Measurements from ENCODE around the gene ZNF579.

The ZNF579 gene

DNA sequence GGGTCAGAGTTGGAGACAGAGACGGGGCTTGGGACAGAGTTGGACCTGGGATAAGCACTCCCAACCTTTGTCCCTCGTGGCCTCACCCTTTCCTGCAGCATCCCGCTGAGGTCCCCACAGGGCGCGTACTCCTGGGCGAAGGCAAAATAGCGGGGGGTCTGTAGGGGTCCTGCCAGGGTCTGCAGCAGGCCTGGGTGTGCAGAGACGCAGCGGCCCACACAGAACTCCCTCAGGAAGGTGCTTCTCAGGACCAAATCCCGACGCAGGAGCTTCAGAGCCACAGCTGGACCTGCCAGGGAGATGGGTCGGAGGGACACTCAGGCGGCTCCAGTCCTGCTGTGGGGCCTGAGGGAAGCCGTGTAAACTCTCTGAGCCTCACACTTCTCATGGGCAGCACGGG is 36.6 kb downstream of the ZNF579 start:
- Histone ChIP-seq H3F3A (ENCODE audit: control insufficient read depth, insufficient read depth) (no peaks in the 10 kb centered on the region), H3K4me2 (ENCODE audit: low read length) (no peak overlapping the region), H3K27me3 (ENCODE audit: control insufficient read depth, low read length) (no peaks in the 10 kb centered on the region), H3K36me3 (ENCODE audit: control insufficient read depth, low read length) (no peaks in the 10 kb centered on the region), H3K4me3 (ENCODE audit: low read length) (no peak overlapping the region), H3K4me1 (ENCODE audit: control insufficient read depth, low read length) (no peaks in the 10 kb centered on the region), H3K27ac (ENCODE audit: low read depth, low read length) (no peak overlapping the region), H3K9me3 (ENCODE audit: control insufficient read depth, insufficient read depth, low read length) (no peaks in the 10 kb centered on the region), H3K9me2 (replicated peaks; ENCODE audit: control insufficient read depth, low read length) (no peaks in the 10 kb centered on the region), H3K79me2 (ENCODE audit: control insufficient read depth, low read length) (no peaks in the 10 kb centered on the region), H4K20me1 (ENCODE audit: control insufficient read depth, insufficient read depth, low read depth, low read length) (no peaks in the 10 kb centered on the region)
- TF ChIP-seq EZH2phosphoT487 (IDR thresholded peaks at IDR 0.05; ENCODE audit: borderline replicate concordance, low read length) = no peak
- TF ChIP-seq, protein P1, sequence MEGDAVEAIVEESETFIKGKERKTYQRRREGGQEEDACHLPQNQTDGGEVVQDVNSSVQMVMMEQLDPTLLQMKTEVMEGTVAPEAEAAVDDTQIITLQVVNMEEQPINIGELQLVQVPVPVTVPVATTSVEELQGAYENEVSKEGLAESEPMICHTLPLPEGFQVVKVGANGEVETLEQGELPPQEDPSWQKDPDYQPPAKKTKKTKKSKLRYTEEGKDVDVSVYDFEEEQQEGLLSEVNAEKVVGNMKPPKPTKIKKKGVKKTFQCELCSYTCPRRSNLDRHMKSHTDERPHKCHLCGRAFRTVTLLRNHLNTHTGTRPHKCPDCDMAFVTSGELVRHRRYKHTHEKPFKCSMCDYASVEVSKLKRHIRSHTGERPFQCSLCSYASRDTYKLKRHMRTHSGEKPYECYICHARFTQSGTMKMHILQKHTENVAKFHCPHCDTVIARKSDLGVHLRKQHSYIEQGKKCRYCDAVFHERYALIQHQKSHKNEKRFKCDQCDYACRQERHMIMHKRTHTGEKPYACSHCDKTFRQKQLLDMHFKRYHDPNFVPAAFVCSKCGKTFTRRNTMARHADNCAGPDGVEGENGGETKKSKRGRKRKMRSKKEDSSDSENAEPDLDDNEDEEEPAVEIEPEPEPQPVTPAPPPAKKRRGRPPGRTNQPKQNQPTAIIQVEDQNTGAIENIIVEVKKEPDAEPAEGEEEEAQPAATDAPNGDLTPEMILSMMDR (IDR thresholded peaks at IDR 0.05; ENCODE audit: low read depth, low read length, poor library complexity, severe bottlenecking) = no peak

DNA sequence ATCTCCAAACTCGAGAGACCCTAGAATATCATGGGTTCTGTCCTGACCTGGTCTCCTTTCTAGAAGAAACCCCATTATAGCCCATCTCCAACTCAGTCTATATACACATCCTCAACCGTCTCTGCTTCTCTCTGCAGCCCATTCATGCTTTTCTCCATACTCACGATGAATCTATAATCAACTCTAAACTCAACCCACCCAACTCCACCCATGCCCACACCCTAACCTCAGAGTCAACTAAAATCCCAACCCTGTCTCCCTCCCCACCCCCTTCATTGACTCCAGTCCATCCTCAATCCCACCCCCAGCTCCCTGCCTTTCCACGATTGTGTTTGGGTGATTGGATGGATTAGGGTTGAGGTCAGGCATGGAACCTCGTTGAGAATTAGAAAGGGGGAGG is 37.1 kb downstream of the ZNF579 start:
- H3K36me3 ChIP-seq (ENCODE audit: control insufficient read depth, low read length) = no peaks in the 10 kb centered on the region

DNA sequence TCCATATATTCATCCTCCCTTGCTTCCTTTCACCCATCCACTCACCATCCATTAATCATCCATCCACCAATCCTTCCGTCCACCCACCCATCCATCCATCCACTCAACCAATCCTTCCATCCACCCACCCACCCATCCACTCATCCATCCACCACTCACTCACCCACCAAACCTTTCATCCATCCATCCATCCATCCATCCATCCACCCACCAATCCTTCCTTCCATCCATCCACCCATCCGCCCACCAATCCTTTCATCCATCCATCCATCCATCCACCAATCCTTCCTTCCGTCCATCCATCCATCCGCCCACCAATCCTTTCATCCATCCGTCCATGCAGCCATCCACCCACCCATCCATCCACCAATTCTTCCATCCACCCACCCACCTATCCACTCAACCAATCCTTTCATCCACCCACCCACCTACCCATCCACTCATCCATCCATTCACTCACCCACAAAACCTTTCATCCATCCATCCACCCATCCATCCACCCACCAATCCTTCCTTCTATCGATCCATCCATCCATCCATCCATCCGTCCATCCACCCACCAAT is 38.3 kb downstream of the ZNF579 start:
- Histone ChIP-seq H3K9me3 (ENCODE audit: control insufficient read depth, insufficient read depth, low read length) (no peaks in the 10 kb centered on the region), H3K27ac (ENCODE audit: low read depth, low read length) (no peak overlapping the region), H3K4me2 (ENCODE audit: low read length) (no peak overlapping the region), H3F3A (ENCODE audit: control insufficient read depth, insufficient read depth) (no peaks in the 10 kb centered on the region), H3K4me1 (ENCODE audit: control insufficient read depth, low read length) (no peaks in the 10 kb centered on the region), H3K4me3 (ENCODE audit: low read length) (no peak overlapping the region), H3K36me3 (ENCODE audit: control insufficient read depth, low read length) (no peaks in the 10 kb centered on the region), H3K79me2 (ENCODE audit: control insufficient read depth, low read length) (no peaks in the 10 kb centered on the region), H3K9me2 (replicated peaks; ENCODE audit: control insufficient read depth, low read length) (no peaks in the 10 kb centered on the region), H4K20me1 (ENCODE audit: control insufficient read depth, insufficient read depth, low read depth, low read length) (no peaks in the 10 kb centered on the region), H3K27me3 (ENCODE audit: control insufficient read depth, low read length) (no peaks in the 10 kb centered on the region)
- TF ChIP-seq EZH2phosphoT487 (IDR thresholded peaks at IDR 0.05; ENCODE audit: borderline replicate concordance, low read length) = no peak
- TF ChIP-seq, protein P1 (IDR thresholded peaks at IDR 0.05; ENCODE audit: low read depth, low read length, poor library complexity, severe bottlenecking) = no peak

More for the DNA sequence above, 37.1 kb downstream of the ZNF579 start:
- H3K9me2 ChIP-seq (replicated peaks; ENCODE audit: control insufficient read depth, low read length) = no peaks in the 10 kb centered on the region
- no peak overlapping the region for H3K27ac ChIP-seq (ENCODE audit: low read depth, low read length)
- no peaks in the 10 kb centered on the region for H4K20me1 ChIP-seq (ENCODE audit: control insufficient read depth, insufficient read depth, low read depth, low read length)
- no peaks in the 10 kb centered on the region for H3K27me3 ChIP-seq (ENCODE audit: control insufficient read depth, low read length)
- H3K4me1 ChIP-seq (ENCODE audit: control insufficient read depth, low read length) = no peaks in the 10 kb centered on the region
- H3K9me3 ChIP-seq (ENCODE audit: control insufficient read depth, insufficient read depth, low read length) = no peaks in the 10 kb centered on the region
- H3F3A ChIP-seq (ENCODE audit: control insufficient read depth, insufficient read depth) = no peaks in the 10 kb centered on the region
- H3K4me3 ChIP-seq (ENCODE audit: low read length) = no peak overlapping the region
- TF ChIP-seq EZH2phosphoT487 (IDR thresholded peaks at IDR 0.05; ENCODE audit: borderline replicate concordance, low read length) = no peak
- TF ChIP-seq, protein P1 (IDR thresholded peaks at IDR 0.05; ENCODE audit: low read depth, low read length, poor library complexity, severe bottlenecking) = no peak
- H3K4me2 ChIP-seq (ENCODE audit: low read length) = no peak overlapping the region
- no peaks in the 10 kb centered on the region for H3K79me2 ChIP-seq (ENCODE audit: control insufficient read depth, low read length)
